ENCODE results near the gene ABR. TPM values are rescaled to one million over a fixed set of nuclear protein-coding genes. Genes with fewer than 3 reads are reported as not detected.

The ABR gene
- total and polyA plus RNA-seq, 9 donors = 25.0 to 94.6 (median 60.2) TPM

DNA sequence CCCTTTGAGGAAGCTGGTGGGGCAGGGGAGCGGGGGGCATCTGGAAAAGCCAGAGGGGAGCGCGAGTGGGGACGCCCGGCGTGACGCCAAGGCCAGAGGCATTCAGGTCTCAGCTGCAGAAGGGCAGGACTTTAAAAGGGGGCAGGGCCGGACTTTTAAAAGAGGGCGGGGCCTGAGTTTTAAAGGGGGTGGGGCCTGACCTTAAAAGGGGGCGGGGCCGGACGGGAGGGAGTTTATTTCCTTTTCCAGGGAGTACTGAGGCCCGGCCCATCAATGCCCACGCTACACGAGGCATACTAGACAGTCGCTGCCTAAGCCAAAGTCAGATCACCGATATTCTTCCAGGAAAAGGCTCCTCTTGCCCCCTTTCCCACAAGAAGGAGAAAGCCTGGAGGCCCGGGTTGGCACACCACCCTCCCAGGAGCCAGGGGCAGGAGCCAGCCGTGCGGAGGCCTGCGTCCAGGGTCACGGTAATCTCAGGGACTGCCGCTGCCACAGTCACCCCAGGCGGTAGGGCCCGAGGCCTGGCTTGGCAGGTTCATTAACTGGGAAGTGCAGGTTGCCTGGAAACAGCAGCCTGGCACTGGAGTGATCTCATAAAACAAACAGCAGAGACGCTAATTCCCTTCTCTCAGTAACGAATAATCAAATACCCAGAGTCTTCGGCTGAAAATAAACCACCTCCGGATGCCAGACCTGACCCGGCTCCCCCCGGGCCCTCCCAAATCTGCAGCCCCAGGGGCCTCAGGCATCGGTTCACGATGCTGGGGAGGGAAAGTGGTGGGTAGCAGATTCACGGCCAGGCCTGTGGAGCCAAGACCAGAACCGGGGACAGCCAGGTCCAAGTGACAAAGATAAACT, 92.2 kb downstream of the ABR start:
- Histone ChIP-seq H3K4me1 (ENCODE audit: insufficient read depth) (no peaks in the 10 kb centered on the region), H3K36me3 (no peaks in the 10 kb centered on the region), H3K27me3 (no peaks in the 10 kb centered on the region), H3K9me3 (no peaks in the 10 kb centered on the region), H3K4me3 (no peak overlapping the region), H3K27ac (no peak overlapping the region)
- peak in 2 of 5 donors; percentile 55 to 62 for DNase-seq
- 62 to 72% (median 64%) methylated on average over 35 of the region's 35 CpGs for WGBS, 3 donors
- intact Hi-C loops (cut with DNase I) = no loop called here
- TF ChIP-seq, protein P1, sequence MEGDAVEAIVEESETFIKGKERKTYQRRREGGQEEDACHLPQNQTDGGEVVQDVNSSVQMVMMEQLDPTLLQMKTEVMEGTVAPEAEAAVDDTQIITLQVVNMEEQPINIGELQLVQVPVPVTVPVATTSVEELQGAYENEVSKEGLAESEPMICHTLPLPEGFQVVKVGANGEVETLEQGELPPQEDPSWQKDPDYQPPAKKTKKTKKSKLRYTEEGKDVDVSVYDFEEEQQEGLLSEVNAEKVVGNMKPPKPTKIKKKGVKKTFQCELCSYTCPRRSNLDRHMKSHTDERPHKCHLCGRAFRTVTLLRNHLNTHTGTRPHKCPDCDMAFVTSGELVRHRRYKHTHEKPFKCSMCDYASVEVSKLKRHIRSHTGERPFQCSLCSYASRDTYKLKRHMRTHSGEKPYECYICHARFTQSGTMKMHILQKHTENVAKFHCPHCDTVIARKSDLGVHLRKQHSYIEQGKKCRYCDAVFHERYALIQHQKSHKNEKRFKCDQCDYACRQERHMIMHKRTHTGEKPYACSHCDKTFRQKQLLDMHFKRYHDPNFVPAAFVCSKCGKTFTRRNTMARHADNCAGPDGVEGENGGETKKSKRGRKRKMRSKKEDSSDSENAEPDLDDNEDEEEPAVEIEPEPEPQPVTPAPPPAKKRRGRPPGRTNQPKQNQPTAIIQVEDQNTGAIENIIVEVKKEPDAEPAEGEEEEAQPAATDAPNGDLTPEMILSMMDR (IDR thresholded peaks at IDR 0.05) = no peak
- TF ChIP-seq POLR2A (IDR thresholded peaks at IDR 0.05) = no peak
- no peak for TF ChIP-seq EP300 (IDR thresholded peaks at IDR 0.05)

DNA sequence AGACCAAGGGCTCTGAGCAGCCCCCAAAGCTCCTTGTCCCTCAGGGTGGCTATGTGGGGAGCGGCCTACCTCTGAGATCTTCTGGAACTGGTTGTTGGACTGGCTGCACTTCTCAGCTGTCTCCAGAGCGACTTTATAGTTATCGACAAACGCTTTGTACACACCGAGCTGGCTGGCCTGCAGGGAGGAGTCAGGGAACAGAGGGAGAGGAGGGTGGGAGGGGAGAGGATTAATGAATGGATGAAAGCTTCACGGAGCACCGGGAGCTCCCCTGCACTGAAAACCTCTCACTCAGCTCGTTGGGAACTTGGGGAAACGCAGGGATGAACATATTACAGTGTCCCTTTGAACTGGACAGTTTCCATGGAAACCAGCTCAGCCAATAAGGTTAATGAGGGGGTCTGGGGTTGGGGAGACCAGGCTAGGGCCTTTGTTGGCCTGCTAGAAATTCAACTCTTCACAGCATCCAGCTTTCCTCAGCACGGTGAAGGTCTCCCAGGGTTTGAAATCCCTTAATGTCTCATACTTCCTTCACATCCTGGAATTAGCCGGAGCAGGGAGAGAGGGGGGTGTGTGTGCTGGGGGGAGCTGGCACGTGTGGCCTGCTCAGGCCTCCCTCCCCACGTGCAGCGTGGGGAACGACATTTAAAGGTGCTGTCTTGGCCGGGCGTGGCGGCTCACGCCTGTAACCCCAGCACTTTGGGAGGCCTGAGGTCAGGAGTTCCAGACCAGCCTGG, 96.2 kb downstream of the ABR start:
- Histone ChIP-seq H3K36me3 (no peaks in the 10 kb centered on the region), H3K9me3 (no peaks in the 10 kb centered on the region), H3K4me1 (ENCODE audit: insufficient read depth) (peaks cover 3% of the 10 kb centered on the region), H3K27me3 (no peaks in the 10 kb centered on the region), H3K4me3 (no peak overlapping the region), H3K27ac (no peak overlapping the region)
- 68 to 73% (median 71%) methylated on average over 18 to 19 of the region's 19 CpGs for WGBS, 3 donors
- intact Hi-C loops (cut with DNase I) = no loop called here
- TF ChIP-seq, protein P1 (IDR thresholded peaks at IDR 0.05) = no peak
- DNase-seq = no peak

DNA sequence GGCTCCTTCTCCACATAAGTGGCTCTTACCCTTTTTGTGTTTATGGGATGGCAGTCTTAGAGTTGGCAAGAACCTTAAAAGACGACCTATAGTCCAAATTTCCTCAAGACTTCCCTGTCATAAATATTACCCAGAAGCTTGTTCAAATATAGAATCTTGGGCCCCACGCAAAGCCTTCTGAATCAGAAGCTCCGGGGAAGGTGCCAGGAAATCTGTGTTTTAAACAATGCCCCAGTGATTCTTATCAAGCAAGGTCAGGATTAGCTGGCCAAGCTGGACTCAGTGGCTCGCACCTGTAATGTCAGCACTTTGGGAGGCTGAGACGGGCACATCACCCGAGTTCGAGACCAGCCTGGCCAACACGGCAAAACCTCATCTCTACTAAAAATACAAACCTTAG, 97.2 kb downstream of the ABR start:
- no peak for DNase-seq
- Histone ChIP-seq H3K27ac (no peak overlapping the region), H3K36me3 (no peaks in the 10 kb centered on the region), H3K4me1 (ENCODE audit: insufficient read depth) (peaks cover 5% of the 10 kb centered on the region), H3K9me3 (no peaks in the 10 kb centered on the region), H3K4me3 (no peak overlapping the region), H3K27me3 (no peaks in the 10 kb centered on the region)
- intact Hi-C loops (cut with DNase I) = no loop called here
- TF ChIP-seq, protein P1 (IDR thresholded peaks at IDR 0.05) = no peak
- TF ChIP-seq POLR2A (IDR thresholded peaks at IDR 0.05) (no peak), EP300 (IDR thresholded peaks at IDR 0.05) (no peak)
- WGBS, 3 donors = 75 to 85% (median 83%) methylated on average over 8 of the region's 8 CpGs

DNA sequence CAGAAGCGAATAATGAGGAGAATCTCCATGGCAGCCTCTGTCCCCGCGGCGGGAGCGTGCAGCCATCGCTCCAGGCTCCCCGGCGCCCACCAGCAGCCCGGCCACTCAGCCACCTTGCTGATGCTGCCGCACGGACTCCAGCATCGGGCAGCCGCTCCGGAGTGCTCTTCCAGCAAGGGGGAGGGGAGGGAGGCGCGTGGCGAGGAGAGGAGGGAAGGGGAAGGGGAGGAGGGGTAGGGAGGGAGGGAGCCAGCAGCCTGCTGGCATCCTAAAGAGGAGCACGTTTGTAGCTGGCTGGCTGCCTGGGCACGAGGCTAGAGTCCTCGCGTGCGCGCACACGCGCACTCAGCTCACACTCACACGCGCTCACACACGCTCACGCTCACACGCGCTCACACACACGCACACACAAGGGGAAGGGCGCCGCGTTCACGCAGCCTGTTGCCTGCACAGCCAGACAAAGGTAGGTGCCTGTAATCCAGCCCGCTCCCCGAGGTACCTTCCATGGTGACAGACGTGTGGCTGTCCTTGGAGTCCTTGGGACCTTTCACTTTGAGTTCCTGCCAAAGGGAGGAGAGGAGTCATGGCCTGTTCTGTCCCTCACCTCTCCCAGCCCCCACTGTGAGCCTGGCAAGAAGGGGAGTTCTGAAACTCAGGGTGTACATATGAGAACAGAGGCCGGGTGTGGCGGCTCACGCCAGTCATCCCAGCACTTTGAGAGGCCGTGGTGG, 100.8 kb downstream of the ABR start:
- DNase-seq = peak; percentile 42 to 80 (median 67)
- Histone ChIP-seq H3K4me3 (no peak overlapping the region), H3K36me3 (no peaks in the 10 kb centered on the region), H3K27ac (no peak overlapping the region), H3K9me3 (no peaks in the 10 kb centered on the region), H3K27me3 (no peaks in the 10 kb centered on the region), H3K4me1 (ENCODE audit: insufficient read depth) (peaks cover 5% of the 10 kb centered on the region)
- TF ChIP-seq EP300 (IDR thresholded peaks at IDR 0.05) (no peak), POLR2A (IDR thresholded peaks at IDR 0.05) (no peak)
- TF ChIP-seq, protein P1 (IDR thresholded peaks at IDR 0.05) = no peak
- intact Hi-C loops (cut with DNase I) = no loop called here
- WGBS, 3 donors = 30 to 54% (median 39%) methylated on average over 35 to 43 of the region's 43 CpGs
